Measurements from ENCODE around the gene FBXL7. TPM values are rescaled to one million over a fixed set of nuclear protein-coding genes. Genes with fewer than 3 reads are reported as not detected.

The FBXL7 gene
- total and polyA plus RNA-seq, 4 donors: 0.24 to 1.4 (median 1.2) TPM

DNA sequence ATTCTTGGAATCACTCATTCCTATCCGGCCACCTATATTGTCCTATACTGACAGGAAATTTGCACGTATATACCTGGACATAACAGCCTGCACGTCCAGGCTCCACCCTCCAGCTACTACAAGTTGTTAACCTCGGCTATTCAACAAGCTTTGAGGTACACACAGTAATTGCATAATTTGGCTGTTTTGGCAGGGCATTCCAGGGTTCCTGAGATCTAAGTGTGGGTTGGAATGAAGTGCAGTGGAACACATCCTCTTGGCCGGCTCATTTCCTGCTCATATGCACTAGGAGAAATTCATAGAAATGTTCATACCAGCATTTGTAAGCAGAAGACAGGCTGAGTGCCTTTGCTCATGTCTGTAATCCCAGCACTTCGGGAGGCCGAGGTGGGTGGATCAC, 222.3 kb downstream of the FBXL7 start:
- no peak for DNase-seq (ENCODE audit: low spot score)

DNA sequence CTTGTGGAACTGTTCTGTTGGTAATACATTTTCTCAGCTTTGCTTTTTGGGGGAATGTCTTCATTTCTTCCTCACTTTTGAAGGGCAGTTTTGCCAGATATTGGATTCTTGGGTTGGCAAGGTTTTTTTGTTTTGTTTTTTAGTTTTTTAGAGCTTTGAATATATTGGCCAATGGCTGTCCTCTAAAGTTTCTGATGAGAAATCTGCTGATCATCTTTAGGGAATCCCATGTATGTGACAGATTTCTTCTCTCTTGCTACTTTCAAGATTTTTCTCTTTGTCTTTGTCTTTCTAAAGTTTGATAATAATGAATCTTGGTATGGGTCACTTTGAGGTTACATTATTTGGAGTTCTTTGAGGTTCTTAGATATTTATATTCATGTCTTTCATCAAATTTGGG, 227.4 kb downstream of the FBXL7 start:
- no peak overlapping the region for H3K9ac ChIP-seq (ENCODE audit: low read depth in 1 of 2, low read length in 2 of 2)
- no peak overlapping the region for H3K4me3 ChIP-seq (ENCODE audit: low read depth in 1 of 3, low read length in 3 of 3)
- H3K36me3 ChIP-seq (ENCODE audit: control insufficient read depth in 4 of 4, insufficient read depth in 3 of 4, low read depth in 1 of 4, low read length in 3 of 4): no peaks in the 10 kb centered on the region
- no peaks in the 10 kb centered on the region for H3K27me3 ChIP-seq (ENCODE audit: control insufficient read depth in 4 of 4, insufficient read depth in 4 of 4, low read length in 3 of 4)
- H3K27ac ChIP-seq (ENCODE audit: low read depth in 1 of 2, low read length in 2 of 2): no peak overlapping the region
- no peaks in the 10 kb centered on the region for H3K4me1 ChIP-seq (ENCODE audit: control insufficient read depth in 4 of 4, insufficient read depth in 4 of 4, low read length in 3 of 4)
- peaks cover 0 to 10% (median 2%) of the 10 kb centered on the region in 4 donors for H3K9me3 ChIP-seq (ENCODE audit: control insufficient read depth in 4 of 4, low read length in 3 of 4)
- DNase-seq (ENCODE audit: low spot score): no peak
- TF ChIP-seq SP1 (IDR thresholded peaks at IDR 0.05) (no peak), NR2F2 (IDR thresholded peaks at IDR 0.05) (no peak), YY1 (IDR thresholded peaks at IDR 0.05) (no peak), TAF1 (conservative IDR thresholded peaks at IDR 0.05) (no peak), HNF4A (conservative IDR thresholded peaks at IDR 0.05) (no peak), EGR1 (IDR thresholded peaks at IDR 0.05; ENCODE audit: low read depth in 2 of 2) (no peak), FOXA1 (IDR thresholded peaks at IDR 0.05) (no peak), HNF4G (IDR thresholded peaks at IDR 0.05) (no peak), JUND (IDR thresholded peaks at IDR 0.05) (no peak)
- TF ChIP-seq, protein P1, sequence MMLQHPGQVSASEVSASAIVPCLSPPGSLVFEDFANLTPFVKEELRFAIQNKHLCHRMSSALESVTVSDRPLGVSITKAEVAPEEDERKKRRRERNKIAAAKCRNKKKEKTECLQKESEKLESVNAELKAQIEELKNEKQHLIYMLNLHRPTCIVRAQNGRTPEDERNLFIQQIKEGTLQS (IDR thresholded peaks at IDR 0.05): no peak
- TF ChIP-seq, protein P2, sequence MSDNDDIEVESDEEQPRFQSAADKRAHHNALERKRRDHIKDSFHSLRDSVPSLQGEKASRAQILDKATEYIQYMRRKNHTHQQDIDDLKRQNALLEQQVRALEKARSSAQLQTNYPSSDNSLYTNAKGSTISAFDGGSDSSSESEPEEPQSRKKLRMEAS (IDR thresholded peaks at IDR 0.05): no peak
- TF ChIP-seq, protein P3, sequence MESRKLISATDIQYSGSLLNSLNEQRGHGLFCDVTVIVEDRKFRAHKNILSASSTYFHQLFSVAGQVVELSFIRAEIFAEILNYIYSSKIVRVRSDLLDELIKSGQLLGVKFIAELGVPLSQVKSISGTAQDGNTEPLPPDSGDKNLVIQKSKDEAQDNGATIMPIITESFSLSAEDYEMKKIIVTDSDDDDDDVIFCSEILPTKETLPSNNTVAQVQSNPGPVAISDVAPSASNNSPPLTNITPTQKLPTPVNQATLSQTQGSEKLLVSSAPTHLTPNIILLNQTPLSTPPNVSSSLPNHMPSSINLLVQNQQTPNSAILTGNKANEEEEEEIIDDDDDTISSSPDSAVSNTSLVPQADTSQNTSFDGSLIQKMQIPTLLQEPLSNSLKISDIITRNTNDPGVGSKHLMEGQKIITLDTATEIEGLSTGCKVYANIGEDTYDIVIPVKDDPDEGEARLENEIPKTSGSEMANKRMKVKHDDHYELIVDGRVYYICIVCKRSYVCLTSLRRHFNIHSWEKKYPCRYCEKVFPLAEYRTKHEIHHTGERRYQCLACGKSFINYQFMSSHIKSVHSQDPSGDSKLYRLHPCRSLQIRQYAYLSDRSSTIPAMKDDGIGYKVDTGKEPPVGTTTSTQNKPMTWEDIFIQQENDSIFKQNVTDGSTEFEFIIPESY (IDR thresholded peaks at IDR 0.05): no peak

More for the DNA sequence above, 222.3 kb downstream of the FBXL7 start:
- no peak for TF ChIP-seq TAF1 (conservative IDR thresholded peaks at IDR 0.05)
- TF ChIP-seq, protein P4, sequence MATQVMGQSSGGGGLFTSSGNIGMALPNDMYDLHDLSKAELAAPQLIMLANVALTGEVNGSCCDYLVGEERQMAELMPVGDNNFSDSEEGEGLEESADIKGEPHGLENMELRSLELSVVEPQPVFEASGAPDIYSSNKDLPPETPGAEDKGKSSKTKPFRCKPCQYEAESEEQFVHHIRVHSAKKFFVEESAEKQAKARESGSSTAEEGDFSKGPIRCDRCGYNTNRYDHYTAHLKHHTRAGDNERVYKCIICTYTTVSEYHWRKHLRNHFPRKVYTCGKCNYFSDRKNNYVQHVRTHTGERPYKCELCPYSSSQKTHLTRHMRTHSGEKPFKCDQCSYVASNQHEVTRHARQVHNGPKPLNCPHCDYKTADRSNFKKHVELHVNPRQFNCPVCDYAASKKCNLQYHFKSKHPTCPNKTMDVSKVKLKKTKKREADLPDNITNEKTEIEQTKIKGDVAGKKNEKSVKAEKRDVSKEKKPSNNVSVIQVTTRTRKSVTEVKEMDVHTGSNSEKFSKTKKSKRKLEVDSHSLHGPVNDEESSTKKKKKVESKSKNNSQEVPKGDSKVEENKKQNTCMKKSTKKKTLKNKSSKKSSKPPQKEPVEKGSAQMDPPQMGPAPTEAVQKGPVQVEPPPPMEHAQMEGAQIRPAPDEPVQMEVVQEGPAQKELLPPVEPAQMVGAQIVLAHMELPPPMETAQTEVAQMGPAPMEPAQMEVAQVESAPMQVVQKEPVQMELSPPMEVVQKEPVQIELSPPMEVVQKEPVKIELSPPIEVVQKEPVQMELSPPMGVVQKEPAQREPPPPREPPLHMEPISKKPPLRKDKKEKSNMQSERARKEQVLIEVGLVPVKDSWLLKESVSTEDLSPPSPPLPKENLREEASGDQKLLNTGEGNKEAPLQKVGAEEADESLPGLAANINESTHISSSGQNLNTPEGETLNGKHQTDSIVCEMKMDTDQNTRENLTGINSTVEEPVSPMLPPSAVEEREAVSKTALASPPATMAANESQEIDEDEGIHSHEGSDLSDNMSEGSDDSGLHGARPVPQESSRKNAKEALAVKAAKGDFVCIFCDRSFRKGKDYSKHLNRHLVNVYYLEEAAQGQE (IDR thresholded peaks at IDR 0.05): no peak
- H3K4me3 ChIP-seq (ENCODE audit: low read depth in 1 of 3, low read length in 3 of 3): no peak overlapping the region
- no peaks in the 10 kb centered on the region for H3K36me3 ChIP-seq (ENCODE audit: control insufficient read depth in 4 of 4, insufficient read depth in 3 of 4, low read depth in 1 of 4, low read length in 3 of 4)
- 84% methylated on average over 7 of the region's 7 CpGs for WGBS
- H3K27me3 ChIP-seq (ENCODE audit: control insufficient read depth in 4 of 4, insufficient read depth in 4 of 4, low read length in 3 of 4): no peaks in the 10 kb centered on the region
- H3K9ac ChIP-seq (ENCODE audit: low read depth in 1 of 2, low read length in 2 of 2): no peak overlapping the region
- no peak overlapping the region for H3K27ac ChIP-seq (ENCODE audit: low read depth in 1 of 2, low read length in 2 of 2)
- H3K9me3 ChIP-seq (ENCODE audit: control insufficient read depth in 4 of 4, low read length in 3 of 4): peaks cover 0 to 4% (median under 1%) of the 10 kb centered on the region in 4 donors
- H3K4me1 ChIP-seq (ENCODE audit: control insufficient read depth in 4 of 4, insufficient read depth in 4 of 4, low read length in 3 of 4): no peaks in the 10 kb centered on the region

DNA sequence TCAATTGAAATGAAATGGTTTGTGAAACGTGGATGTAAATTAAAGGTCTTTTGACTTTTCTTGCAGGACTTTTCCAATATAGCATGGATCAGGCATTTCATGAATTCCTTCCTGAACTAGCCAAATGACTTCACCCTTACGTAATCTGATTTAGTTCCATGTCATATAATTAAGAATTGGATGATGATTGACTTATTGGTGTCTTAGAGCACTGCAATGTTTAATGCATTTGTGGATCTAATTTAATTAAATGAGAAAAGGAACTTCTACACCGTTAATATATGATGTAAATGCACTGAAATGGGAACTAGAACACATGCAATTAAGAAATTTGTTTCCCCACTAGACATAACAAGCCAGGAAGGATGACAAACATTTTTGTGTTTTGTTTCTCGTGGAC, 228.8 kb downstream of the FBXL7 start:
- Histone ChIP-seq H3K36me3 (ENCODE audit: control insufficient read depth in 4 of 4, insufficient read depth in 3 of 4, low read depth in 1 of 4, low read length in 3 of 4) (no peaks in the 10 kb centered on the region), H3K27ac (ENCODE audit: low read depth in 1 of 2, low read length in 2 of 2) (no peak overlapping the region), H3K4me1 (ENCODE audit: control insufficient read depth in 4 of 4, insufficient read depth in 4 of 4, low read length in 3 of 4) (no peaks in the 10 kb centered on the region), H3K9ac (ENCODE audit: low read depth in 1 of 2, low read length in 2 of 2) (no peak overlapping the region), H3K4me3 (ENCODE audit: low read depth in 1 of 3, low read length in 3 of 3) (no peak overlapping the region), H3K27me3 (ENCODE audit: control insufficient read depth in 4 of 4, insufficient read depth in 4 of 4, low read length in 3 of 4) (no peaks in the 10 kb centered on the region), H3K9me3 (ENCODE audit: control insufficient read depth in 4 of 4, low read length in 3 of 4) (peaks cover 0 to 10% (median 2%) of the 10 kb centered on the region in 4 donors)
- WGBS: 76% methylated on average over 4 of the region's 4 CpGs
- TF ChIP-seq HNF4A (conservative IDR thresholded peaks at IDR 0.05) (no peak), FOXA2 (IDR thresholded peaks at IDR 0.05) (no peak), RXRA (IDR thresholded peaks at IDR 0.05) (no peak), FOXA1 (IDR thresholded peaks at IDR 0.05) (no peak), RAD21 (IDR thresholded peaks at IDR 0.05) (no peak), NR2F2 (IDR thresholded peaks at IDR 0.05) (no peak)
- no peak for DNase-seq (ENCODE audit: low spot score)

Data from liver (tissue), 9 donors.